GM21447 (cell line): ENCODE measurements around the gene PARD6B.
"Not testable (repeated sequence)": the region's sequence is repeated elsewhere in the genome, so short reads cannot be mapped to it uniquely, and the experiment has no call there.

Experiments used
- ATAC-seq: cut with Tn5 transposase; IDR thresholded peaks from one replicate; pipeline ENCODE4 v1.9.1; 2021; ENCODE audit not compliant: unreplicated experiment

Gene PARD6B

DNA sequence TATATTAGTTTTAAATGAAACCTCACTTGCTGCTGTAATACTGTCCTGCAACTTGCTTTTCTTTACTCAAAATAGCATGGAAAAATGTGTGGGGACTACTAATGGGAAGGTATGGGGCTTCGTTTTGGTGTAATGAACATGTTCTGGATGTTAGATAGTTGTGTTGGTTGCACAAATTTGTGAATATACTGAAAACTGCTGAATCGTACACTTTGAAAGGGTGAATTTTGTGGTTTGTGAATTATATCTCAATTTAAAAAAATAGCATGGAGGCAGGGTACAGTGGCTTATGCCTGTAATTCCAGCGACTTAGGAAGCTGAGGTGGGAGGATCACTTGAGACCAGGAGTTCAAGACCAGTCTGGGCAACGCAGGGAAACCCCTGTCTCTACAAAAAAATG lies 65.8 kb downstream of the PARD6B start:
- ATAC-seq: no peak

DNA sequence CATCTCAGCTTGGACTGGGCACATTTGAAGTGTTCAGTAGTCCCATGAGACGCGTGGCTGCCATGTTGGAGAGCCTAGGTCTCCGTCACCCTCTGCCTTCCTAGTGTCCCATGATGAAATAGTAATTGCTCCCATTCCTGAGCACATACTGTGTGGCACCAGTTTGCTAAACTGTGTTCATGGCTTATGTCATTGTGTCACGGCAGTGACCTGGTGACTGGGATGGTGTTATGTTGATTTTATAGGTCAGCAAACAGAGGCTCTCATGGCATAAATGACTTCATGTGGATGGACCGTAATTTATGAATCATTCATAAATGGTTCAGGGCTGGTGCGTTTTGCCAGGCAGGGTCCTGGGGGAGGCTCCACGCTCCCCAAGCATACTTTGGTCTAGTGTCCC lies 67.3 kb downstream of the PARD6B start:
- no peak for ATAC-seq

DNA sequence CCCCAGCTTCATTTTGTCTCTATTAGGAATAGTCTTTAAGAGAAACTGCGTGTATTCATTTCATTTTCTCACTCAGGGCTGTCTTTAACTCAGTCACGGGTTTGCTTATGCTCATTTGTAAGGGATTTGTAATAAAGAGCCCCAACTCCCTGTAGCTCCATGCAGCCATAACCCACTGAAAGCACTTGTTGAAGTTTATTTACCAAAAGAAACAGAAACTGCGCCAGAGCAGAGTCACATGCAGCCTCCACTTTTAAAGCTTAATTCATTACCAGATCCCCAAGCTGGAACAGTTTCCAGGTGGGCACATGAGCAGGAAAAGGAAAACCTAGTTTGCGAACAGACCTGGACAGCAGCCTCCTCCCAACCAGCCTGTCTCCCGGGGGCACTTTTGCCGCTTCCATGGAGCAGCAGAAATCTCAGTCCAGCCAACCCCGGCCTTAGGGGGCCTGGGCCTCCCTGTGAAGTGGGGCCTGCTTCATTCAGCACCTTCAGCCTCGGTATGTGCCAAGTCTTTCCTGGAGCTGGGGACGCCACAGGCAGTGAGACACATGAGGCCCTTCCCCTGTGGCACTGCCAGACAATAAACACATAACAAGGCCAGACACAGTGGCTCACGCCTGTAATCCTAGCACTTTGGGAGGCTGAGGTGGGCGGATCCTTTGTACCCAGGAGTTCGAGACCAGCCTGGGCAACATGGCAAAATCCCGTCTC lies 68.0 kb downstream of the PARD6B start:
- no peak for ATAC-seq

DNA sequence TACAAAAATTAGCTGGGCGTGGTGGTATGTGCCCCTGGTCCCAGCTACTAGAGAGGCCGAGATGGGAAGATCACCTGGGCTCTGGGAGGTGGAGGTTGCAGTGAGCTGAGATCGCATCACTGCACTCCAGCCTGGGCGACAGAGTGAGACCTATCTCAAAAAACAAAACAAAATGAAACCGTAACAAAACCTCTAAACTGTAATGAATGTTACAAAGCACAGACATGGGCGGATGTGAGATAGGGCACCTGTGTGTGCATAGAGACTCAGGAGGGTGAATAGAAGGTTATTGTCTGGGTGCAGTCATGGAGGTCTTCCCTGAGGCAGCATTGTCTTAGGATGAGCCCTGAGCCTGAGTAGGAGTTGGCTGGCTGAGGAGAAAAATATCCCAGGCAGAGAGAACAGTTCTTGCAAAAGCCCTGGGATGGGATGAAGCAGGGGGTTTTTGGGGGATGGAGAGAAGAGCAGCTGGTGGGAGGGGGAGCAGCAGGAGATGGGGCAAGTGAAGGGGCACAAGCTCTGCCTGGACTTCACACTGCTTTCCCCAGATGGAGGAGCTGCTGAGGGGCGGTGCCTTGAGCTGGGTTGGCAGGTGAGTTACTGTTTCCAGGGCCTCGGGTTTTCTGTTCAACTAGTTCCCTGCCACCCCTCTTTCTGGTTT lies 68.6 kb downstream of the PARD6B start:
- ATAC-seq: peak; percentile 36

DNA sequence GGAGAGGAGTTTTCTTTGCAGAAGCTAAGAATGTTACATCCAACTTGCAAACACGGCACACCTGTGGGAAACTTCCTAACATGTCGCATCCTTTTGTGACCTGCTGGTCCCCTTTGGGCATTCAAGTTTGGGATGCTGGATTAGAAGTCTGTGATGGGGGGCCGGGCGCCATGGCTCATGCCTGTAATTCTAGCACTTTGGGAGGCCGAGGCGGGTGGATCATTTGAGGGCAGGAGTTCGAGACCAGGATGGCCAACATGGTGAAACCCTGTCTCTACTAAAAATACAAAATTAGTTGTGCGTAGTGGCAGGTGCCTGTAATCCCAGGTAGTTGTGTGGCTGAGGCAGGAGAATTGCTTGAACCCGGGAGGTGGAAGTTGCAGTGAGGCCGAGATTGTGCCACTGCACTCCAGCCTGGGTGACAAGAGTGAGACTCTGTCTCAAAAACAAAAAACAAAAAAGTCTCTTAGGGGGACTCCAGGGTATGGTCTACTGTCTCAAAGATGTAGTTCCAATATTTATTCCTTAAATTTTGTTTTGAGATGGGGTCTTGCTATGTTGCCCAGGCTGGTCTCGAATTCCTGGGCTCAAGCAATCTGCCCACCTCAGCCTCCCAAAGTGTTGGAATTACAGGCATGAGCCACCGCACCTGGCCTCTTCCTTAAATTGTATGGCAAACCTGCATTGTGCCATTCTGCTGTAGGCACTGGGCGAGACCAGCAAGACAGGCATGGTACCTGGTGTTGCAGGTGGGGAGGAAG lies 69.8 kb downstream of the PARD6B start:
- ATAC-seq: not testable (repeated sequence)

DNA sequence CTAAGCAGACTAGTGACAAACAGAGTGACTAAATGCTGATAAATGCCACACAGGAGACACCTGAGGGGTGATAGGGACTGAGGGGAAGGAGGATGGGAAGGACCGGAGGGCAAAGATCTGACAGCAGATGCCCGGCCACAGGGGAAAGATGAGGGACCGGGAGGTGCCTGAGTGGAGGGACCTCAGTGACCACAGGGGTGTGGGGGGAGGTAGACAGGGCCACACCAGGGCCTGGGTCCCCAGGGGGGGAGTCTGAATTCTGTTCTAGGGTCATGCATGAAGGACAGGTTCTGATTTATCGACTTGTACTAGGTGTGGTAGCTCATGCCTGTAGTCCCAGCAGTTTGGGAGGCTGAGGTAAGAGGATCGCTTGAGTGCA lies 70.4 kb downstream of the PARD6B start:
- no peak for ATAC-seq

DNA sequence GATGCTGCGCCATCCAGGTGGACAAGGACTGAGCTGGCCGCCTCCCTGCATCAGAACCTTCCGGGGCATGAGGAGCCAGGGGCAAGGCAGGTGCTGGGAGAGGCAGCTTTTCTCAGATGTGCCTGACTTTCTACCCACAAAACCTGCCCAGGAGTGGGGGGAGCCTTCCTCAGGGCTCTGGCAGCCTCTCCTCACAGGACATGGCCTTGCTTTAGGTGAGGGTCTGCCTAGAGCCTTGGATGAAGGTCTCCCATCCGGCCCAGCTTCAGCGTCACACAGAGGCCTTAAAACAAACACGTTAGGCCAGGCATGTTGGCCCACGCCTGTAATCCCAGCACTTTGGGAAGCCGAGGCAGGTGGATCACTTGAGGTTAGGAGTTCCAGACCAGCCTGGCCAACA lies 70.9 kb downstream of the PARD6B start:
- ATAC-seq: no peak

DNA sequence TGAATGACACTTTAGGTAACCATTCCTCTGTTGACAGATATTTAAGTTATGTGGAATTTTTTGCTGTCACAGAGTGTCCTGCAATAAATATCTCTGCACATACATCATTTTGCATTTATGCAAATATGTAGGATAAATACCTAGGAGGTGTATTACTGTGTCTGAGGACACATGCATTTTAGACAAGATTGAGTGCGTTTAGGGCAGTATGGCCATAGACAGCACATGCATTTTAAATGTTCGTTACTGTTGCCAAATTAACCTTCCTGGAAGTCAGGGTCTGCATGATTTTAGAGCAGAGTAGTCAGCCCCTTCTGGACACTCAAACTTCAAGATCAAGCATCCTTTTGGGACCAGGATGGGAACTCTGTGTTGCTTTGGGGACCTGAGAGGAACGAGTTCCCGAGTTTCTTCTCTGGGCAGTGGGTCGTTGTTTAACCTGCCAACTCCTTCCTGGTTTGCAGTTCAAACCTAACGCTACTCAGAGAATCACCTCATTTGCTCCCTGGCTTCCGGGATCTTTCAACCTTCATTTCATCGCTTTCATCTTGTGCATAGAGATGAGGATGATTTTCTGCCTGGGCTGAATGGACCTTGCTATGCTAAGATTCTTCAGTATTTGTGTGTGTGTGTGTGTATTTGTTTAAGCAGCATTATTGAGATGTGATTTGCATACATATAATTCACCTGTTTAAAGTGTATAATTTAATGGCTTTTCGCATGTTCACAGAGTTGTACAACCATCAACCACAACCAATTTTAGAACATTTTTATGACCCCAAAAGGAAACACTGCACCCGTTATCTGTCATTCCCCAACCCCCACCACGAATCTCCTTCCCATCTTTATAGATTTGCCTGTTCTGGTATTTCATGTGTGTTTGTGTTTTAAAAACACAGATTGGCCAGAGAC lies 73.3 kb downstream of the PARD6B start:
- ATAC-seq: peak; percentile 58

DNA sequence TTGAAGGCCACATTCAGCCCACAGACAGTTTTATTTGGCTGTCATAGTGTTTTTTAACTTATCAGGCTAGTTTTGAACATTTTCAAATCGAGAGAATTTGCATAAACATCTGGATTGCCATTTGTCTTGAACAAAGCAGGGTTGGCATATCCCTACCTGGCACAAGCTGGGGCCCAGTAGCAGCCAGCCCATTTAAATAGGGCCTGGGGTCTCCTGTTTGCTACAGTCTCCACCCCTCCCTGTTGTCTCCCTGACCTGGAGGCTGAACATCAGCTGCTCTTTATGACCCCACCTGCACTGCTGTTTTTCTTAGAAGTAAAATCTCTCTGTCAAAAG lies 73.9 kb downstream of the PARD6B start:
- peak; percentile 12 for ATAC-seq

DNA sequence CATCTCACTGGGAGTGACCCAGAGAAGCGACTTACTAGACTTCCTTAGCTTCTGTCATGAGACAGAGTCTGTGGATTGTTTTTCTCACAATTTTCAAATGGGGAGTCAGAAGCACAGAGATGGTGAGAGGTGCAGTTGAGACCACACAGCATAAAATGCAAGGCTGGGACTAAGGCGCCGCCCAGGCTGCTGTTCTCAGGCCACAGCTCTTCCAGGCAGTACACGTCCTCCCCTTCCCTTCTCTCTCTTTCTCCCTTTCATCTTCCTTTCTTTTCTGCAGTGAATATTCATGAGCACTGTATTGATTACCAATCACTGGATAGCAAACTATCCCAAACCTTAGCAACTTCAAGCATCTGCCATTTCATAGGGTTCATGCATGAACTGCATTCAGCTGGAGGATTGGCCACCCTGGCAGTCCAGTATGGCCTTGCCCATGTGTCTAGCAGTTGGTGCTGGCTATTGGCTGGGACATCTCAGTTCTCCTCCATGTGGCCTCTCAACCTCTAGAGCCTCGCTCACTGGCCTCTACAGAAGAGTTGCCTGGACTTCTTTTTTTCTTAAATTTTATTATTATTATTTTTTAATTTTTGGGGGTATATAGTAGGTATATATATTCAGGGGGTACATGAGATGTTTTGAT lies 74.9 kb downstream of the PARD6B start:
- ATAC-seq: no peak
